Measurements from ENCODE around the gene CTSG.

GRCh38 chr14:24609655-24610344 is 33.8 kb upstream of the CTSG start, which contains the start of gene GZMH:
- TF ChIP-seq CTCF (IDR thresholded peaks at IDR 0.05; ENCODE audit: low read length), result no peak
- no peak for TF ChIP-seq EZH2 (IDR thresholded peaks at IDR 0.05; ENCODE audit: borderline replicate concordance, low read length)

All from OCI-LY1 (cell line).